Measurements from ENCODE around the gene TMEM126A.

TMEM126A gene

DNA sequence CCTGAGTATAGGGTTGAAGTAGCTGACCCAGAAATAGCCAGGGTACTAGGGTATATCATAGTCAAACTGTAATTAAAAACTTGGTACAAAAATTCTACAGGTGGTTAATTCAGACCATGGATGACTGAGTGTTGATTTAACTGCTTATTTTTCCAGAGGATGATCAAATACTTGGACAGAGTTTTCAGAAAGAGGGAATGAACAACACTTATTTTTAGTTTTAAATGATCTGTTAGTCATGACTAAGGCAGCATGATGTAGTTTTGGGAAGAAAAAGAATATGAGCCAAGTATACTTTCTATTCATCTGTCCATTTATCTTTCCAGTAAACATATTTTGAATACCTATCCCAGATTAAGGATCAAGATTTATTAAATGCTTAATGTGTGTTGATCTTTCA, 58.0 kb downstream of the TMEM126A start:
- no peak for DNase-seq (ENCODE audit: low spot score)
- no peak for TF ChIP-seq CTCF (IDR thresholded peaks at IDR 0.05; ENCODE audit: extremely low read depth, missing control alignments)

All from GM20000 (cell line).